ENCODE results near the gene TTYH3.
"Not testable (repeated sequence)": the region's sequence is repeated elsewhere in the genome, so short reads cannot be mapped to it uniquely, and the experiment has no call there.

TTYH3 gene, protein sequence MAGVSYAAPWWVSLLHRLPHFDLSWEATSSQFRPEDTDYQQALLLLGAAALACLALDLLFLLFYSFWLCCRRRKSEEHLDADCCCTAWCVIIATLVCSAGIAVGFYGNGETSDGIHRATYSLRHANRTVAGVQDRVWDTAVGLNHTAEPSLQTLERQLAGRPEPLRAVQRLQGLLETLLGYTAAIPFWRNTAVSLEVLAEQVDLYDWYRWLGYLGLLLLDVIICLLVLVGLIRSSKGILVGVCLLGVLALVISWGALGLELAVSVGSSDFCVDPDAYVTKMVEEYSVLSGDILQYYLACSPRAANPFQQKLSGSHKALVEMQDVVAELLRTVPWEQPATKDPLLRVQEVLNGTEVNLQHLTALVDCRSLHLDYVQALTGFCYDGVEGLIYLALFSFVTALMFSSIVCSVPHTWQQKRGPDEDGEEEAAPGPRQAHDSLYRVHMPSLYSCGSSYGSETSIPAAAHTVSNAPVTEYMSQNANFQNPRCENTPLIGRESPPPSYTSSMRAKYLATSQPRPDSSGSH

DNA sequence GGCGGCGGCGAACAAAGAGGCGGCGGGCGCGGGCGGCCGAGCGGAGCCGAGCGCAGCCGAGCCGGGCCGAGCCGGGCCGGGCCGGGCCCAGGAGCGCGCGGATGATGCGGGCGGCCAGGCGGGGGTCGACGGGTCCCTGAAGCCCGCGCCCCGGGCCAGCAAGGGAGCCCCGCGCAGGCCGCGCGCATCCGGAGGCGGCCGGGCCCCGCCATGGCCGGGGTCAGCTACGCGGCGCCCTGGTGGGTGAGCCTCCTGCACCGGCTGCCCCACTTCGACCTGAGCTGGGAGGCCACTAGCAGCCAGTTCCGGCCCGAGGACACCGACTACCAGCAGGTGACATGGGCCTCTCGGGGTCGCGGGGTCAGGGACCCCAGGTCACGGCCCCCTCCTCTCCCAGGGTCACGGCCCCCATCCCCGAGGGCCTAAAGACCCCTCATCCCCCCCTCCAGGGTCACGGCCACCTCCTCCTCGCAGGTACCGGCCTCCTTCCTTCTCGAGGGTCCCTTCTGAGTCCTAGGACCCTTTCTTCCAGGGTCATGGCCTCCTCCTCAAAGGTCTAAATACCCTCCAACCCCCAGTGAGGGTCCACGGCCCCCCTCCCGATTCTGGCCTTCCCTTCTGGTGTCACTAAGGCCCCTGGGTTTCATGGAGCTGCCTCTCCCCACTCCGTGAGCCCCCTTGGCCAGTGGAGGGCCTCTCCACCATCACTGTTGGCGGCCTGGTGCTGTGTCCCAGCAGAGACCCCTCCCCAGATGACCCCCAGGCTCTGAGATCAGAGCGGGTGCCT lies at the start of gene TTYH3:
TSS of gene TTYH3 (plus strand) at position 41 of the 787 bp plus-strand sequence. CDS start at position 211, 170 bp downstream.
- DNase-seq (ENCODE audit: low read depth in 2 of 3, low spot score in 1 of 3): no peak

DNA sequence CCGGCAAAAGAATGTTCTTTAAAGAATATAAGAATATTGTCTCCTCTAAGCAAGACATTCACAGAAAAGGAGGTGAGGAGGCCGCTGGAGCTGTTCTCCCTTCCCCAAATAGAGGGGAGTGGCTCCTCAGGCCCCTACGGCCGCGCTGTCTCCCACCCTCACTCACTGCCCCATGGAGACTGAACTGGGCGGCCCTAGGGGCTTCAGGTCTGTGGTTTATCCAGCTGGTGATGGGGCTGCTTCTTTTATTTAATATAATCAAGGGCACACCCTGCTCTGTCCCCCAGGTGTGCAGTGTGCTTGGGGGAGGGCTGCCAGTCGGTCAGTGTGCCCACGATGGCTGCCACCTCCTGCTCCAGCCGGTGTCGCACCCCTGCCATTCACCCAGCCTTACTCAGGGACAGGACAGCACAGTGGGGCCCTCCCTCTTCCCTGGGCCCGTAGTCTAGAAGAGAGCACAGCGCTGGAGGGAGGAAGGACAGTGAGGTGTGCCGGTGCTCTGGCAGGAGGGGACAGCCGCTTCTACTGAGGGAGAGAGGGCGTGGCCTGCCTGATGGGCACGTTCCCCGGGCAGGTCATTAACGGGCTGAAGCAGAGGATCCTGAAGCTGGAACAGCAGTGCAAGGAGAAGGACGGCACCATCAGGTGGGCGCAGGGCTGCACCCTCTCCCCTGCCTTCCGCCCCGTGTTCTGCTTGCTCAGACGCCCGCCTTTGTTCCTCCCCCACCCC lies 49.6 kb upstream of the TTYH3 start:
- DNase-seq (ENCODE audit: low read depth in 2 of 3, low spot score in 1 of 3): no peak

DNA sequence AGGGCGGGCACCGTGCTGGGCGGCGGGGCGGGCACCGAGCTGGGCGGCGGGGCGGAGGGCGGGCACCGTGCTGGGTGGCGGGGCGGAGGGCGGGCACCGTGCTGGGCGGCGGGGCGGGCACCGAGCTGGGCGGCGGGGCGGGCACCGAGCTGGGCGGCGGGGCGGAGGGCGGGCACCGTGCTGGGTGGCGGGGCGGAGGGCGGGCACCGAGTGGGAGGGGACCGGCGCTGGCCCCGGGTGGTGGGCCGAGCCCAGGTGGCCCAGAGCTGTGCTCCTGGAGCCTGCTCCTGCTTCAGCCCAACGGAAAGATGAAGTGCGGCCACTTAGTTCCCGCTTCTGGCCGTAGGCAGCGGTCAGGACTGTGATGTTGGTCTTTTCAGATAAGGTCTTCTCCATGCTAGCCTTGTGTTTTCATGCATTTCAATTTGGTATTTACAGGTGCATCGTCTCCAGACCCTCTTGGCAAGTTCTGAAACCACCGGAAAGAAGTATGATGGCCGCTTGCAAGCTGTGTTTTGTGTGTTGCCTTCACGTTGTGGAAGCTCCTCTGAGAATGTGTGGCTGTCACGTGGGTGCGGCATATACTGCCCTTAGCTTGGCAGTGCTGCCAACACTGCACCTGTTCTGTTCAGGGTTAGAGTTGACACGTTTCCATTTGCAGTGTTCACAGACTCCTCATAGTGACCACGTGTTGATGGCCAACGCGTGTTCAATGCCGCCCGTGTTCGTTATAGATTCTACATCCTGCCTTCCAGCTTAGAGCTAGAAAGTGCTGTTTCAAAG lies 47.8 kb upstream of the TTYH3 start:
- no peak for DNase-seq (ENCODE audit: low read depth in 2 of 3, low spot score in 1 of 3)

DNA sequence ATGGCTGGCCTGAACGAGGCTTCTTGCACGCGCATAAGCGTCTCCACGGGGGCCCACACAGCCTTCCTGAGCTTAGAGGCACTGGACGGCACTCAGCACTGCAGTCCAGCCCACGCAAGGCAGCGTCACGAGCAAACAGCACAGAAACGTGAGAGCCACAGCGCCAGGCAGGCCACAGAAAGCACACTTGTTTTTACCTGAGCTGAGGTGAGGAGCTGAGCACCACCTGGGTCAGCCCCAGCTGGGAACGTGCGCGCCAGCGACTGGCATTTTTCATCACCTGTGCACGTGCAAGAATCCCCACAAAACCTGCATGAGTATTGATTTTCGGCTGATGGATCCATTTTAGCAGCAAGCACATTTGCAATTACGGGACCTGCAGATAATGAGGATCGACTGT lies 46.3 kb upstream of the TTYH3 start:
- DNase-seq (ENCODE audit: low read depth in 2 of 3, low spot score in 1 of 3): no peak

DNA sequence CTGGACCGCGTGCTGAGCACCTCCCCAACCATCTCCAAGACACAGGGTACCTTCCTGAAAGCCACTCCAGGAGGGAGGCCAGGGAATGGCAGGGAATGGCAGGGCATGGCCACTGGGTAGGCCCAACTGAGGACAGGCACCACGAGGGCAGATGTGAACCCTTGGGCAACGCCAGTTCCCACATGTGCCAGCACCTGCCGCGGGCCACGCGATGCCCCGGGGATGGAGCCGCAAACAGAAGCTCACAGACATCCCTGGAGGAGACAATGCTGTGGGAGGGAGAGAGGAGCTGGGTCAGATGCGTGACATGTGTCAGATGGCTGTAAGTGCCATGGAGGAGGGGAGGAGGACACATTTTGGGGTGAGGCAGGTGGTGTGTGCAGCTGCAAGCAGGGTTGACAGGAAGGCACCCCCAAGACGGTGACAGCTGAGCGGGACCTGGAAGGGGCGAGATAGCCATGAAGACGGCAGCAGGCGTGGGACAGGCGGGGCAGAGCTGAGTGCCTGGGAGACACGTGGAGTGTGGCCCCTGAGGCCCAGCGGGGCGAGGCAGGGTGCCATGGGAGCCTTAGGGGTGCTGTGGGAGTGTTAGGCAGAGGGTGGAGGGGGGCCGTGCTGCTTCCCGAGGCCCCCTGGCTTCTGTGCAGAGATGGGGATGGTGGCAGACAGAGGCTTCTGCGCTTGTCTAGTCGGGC lies 45.3 kb upstream of the TTYH3 start:
- no peak for DNase-seq (ENCODE audit: low read depth in 2 of 3, low spot score in 1 of 3)

DNA sequence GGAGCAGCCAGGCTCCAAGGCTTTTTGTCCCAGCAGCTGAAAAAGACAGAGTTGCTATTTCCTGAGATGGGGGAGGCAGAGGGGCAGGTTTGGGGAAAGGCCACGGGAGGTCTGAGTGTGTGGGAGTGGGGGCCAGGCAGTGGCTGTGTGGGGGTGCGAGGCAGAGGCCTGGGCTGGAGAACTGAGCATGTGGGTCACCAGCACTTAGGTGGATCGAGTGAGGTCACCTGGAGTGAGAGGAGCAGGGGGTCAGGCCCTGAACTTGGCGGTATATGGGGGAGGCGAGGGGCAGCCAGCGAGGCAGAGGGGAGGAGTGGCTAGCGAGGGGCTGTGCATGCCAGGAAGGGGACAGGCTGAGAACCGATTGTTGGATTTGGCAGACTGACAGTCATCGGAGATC lies 44.7 kb upstream of the TTYH3 start:
- no peak for DNase-seq (ENCODE audit: low read depth in 2 of 3, low spot score in 1 of 3)

DNA sequence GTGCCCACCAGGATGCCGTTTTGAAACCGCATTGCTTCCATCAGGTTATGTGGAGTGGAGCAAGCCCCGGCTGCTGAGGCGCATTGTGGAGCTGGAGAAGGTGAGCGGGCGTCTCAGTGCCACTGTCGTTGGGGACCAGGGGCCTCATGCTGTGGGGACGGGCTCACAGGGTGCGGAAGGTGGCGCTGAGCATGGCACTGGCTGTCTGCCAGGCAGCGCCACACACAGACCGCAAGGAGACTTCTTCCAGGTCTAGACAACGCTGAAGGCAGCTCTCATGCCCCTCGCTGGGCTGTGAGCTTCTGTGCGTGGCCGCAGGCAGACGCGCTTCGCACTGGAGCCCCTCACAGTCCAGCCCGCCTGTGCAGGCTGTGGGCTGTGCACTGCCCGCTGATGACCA lies 44.0 kb upstream of the TTYH3 start:
- no peak for DNase-seq (ENCODE audit: low read depth in 2 of 3, low spot score in 1 of 3)

DNA sequence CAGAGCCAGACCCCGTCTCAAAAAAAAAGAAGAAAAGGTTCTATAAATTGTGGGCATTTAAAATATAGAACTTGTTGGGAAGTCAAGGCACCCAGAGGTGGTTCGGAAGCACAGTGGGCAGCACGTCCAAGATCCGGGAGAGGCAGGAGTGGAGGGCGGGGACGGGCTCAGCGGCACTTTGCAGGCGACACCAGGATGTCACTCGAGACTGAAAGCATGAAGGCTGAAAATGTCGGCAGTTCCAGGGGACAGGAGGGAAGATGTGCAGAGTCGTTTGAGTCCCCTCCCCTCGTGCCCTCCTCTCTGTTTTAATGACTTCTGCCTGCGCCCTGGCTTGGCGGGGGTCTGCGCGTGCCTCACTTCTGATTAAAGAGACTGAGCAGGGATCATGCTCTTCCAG lies 42.4 kb upstream of the TTYH3 start:
- no peak for DNase-seq (ENCODE audit: low read depth in 2 of 3, low spot score in 1 of 3)

DNA sequence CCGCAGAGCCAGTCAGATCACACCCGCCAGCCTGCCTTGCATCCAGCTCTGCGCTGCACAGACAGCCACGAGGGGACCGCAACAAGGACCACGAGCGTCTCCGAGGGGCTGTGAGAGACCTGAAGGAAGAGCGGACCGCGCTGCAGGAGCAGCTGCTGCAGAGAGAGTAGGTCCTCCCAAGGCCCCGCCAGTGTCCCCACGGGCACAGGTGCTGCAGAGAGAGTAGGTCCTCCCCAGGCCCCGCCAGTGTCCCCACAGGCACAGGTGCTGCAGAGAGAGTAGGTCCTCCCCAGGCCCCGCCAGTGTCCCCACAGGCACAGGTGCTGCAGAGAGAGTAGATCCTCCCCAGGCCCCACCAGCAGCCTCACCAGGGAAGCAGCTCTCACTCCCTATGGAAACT lies 41.8 kb upstream of the TTYH3 start:
- DNase-seq (ENCODE audit: low read depth in 2 of 3, low spot score in 1 of 3): not testable (repeated sequence)

DNA sequence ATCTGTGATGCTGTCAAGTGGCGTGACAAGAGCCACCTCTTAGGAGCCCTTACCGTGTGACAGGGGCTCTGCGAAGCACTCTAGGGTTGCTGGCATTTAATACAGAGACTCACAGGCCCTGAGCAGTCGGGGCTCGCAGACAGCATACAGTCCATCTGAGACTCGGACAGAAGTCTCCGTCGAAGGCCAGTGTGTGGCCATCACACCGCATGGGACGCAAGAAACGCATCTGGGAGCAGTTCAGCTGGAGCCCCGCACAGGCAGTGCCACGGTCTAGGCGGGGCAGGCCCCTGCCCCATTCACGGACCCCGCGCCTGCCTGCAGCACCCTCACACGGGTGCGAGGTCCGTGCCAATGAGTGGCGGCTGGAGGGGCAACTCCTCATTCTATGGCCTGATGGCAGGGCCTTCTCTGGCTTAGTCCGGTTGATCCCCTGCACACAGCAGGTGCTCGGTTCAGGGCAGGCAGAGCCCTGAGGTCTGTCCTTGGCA lies 39.4 kb upstream of the TTYH3 start:
- no peak for DNase-seq (ENCODE audit: low read depth in 2 of 3, low spot score in 1 of 3)

DNA sequence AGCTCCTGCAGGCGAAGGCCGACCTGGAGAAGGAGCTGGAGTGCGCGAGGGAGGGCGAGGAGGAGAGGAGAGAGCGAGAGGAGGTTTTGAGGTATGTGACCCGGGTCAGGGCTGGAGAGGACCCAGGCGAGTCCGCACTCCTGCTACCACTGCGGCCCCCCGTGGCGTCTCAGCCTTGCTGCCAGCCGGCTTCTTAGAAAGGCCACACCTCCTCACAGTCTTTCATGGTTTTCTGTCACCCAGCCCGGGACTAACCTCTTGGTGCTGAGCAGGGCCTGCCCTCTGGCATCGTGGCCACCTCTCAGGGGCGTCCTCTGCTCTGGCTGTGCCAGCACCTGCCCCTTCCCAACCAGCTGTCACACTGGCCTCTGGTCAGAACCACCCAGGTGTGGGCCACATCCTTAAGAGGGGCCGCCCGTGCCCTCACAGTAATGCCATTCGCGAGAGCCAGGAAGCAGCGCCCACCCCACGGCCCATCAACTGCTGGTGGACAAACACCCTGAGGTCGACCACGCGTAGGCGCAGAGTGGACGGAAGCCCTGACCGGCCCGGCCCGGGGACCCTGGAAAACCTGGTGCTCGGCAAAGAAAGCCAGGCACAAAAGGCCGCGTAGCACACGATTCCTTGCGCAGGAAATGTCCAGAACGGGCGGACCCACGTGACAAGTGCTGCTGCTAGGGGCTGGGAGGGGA lies 38.6 kb upstream of the TTYH3 start:
- no peak for DNase-seq (ENCODE audit: low read depth in 2 of 3, low spot score in 1 of 3)

DNA sequence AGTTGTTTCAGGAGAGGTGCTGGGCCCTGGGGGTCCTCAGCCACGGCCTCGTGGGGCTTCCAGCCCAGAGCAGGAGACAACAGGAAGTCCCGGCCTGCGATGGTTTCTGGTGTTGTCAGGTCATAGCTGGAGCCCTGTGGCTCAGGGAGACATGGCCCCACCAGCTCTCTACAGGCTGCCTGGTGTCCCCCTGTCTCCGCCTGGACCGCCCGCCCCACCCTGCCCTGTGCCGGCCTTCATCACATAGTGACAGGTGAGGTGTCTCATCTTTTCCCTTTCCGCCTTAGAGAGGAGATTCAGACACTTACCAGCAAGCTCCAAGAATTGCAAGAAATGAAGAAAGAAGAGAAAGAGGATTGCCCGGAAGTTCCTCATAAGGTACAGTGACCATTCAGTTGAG lies 37.2 kb upstream of the TTYH3 start:
- DNase-seq (ENCODE audit: low read depth in 2 of 3, low spot score in 1 of 3): no peak

DNA sequence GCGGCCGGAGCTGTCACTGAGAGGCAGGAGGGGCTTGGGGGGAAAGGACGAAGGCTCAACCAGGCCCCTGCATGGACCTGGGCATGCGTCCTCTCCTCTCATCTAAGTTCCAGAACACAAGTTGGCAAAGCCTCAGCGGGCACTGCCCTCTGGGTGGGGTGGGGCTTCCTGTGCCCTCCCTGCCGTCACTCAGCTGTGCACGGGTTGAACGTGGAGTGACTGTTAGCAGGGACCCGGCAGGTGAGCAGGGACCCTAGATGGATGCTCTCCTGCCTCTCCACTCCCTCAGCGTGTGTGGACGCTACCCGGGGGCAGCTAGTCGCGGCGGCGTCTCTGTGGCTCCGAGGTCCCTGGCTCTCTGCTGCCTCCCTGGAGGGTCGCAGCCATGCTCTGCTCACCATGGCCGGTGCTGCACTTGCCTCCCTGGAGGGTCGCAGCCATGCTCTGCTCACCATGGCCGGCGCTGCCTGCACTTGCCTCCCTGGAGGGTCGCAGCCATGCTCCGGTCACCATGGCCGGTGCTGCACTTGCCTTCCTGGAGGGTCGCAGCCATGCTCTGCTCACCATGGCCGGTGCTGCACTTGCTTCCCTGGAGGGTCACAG lies 36.4 kb upstream of the TTYH3 start:
- DNase-seq (ENCODE audit: low read depth in 2 of 3, low spot score in 1 of 3): no peak

DNA sequence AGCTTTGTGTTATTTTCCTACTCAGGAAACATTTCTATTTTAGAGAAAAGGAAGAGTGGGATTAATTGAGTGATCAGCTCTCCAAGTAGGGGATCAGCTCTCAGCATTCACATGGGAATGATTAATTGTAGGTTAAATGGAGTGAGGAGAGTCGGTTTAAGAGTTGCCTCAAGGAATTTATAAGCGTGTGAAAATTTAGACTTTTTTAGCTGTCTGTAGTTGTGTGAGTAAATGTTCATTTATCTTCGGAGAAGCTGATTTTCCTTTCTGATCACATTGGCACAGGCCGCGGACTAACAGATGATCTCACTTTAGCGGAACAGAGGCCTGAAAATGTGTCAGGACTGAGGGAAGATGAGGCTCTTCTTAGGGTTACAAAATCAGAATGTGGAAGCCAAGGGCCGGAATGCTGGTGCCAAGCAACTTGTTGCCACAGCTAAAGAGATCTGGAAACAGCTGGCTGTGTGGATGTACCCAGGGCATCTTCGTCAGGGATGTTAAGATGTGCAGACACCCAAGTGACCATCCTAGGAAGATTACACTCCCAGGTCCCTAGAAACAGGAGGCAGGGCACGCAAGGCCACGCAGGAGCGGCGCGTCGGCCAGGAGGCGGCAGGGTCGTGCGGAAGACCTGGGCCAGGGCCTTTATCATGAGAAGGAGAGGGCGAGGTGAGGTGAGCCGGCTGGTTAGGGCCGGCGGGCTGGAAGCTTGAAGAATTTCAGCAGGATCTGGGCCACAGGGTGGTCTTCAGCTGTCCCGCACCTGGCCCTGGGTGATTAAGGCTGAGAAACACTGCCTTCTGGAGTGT lies 35.1 kb upstream of the TTYH3 start:
- no peak for DNase-seq (ENCODE audit: low read depth in 2 of 3, low spot score in 1 of 3)

DNA sequence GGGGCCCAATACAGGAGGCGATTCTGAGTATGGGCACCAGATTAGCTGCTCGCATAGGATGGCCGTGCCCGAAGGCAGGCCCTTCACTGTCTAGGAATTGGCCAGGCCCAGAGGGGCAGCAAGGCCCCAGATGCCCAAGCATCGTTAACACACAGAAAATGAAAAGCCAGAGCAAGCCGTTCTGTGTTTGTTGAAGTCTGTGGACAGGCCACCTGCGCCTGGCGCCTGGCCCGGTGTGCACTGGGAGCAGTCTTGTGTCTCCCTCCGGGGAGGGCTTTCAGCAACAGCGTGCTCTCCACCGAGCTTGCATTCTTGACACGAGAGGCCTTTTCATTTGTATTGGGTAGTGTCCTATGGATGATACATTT lies 34.5 kb upstream of the TTYH3 start:
- DNase-seq (ENCODE audit: low read depth in 2 of 3, low spot score in 1 of 3): no peak

DNA sequence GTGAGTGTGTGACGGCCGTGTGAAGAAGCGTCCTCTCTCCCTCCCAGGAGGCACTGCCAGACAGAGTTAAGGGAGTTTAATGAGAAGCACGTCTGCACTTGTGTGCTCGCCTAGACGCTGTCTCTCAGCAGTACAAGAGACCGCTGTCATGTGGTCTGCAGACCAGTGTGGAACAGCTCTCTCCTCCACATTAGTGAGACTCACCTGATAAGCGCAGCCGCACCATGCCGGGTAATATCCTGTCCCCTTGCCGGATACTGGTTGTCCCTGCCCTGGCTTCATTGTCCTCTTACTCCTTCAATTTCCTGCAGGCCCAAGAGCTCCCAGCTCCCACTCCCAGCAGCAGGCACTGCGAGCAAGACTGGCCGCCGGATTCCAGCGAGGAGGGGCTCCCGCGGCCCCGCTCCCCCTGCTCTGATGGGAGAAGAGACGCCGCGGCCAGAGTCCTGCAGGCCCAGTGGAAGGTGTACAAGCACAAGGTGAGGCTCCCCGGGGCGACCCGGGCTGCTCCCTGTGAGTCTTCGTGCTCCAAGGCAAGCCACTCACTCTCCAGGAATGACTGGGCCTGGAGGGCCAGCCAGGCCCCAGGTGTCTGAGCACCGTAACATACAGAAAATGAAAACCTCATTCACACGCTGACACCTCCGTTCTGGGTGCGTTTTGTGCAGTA lies 33.5 kb upstream of the TTYH3 start:
- DNase-seq (ENCODE audit: low read depth in 2 of 3, low spot score in 1 of 3): no peak

DNA sequence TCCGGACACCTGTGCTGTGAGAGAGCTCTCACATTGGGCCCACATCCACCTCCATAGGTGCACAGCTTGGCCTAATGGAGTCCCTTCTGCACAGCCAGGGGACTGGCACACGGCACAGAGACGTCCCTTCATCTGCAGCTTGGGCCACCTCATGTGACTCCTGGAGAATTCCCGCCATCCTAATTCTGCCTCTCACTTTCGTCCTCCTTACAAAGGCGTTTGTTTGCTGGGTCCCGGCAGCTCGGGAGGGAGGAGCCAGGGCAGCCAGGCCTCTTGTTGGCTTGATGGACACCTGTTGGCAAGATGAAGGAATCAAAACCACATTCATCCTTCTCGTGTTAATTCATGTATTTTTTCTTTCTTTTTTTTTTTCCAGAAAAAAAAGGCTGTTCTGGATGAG lies 30.7 kb upstream of the TTYH3 start:
- DNase-seq (ENCODE audit: low read depth in 2 of 3, low spot score in 1 of 3): no peak

DNA sequence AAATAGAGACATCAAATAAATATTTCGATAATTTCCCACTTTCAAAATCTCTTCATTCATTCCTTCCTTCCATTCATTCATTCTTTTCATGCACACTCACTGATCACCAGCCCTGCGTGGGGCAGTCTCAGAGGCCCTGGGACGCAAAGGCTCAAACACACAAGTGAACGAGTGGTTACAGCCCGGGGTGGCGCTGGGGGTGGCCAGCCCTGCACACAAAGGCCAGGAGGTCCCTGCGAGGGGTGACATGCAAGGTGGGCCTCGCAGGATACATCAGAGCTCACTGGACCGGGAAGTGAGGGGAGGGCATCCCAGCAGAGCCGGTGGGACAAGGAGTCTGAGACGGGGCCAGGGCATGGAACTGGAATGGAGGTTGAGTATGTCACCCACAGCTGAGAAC lies 29.9 kb upstream of the TTYH3 start:
- DNase-seq (ENCODE audit: low read depth in 2 of 3, low spot score in 1 of 3): no peak

Data from stimulated activated CD4-positive, alpha-beta T cell treated with anti-CD3 and anti-CD28 coated beads, Interleukin-12 subunit alpha, Interleukin-12 subunit beta, amount 100 ng/mL, for 48 hours (primary cell).